ENCODE results near the gene PDE7B. TPM values are rescaled to one million over a fixed set of nuclear protein-coding genes. Genes with fewer than 3 reads are reported as not detected.

PDE7B gene
- total RNA-seq, 2 experiments from 2014 or later = not detected

DNA sequence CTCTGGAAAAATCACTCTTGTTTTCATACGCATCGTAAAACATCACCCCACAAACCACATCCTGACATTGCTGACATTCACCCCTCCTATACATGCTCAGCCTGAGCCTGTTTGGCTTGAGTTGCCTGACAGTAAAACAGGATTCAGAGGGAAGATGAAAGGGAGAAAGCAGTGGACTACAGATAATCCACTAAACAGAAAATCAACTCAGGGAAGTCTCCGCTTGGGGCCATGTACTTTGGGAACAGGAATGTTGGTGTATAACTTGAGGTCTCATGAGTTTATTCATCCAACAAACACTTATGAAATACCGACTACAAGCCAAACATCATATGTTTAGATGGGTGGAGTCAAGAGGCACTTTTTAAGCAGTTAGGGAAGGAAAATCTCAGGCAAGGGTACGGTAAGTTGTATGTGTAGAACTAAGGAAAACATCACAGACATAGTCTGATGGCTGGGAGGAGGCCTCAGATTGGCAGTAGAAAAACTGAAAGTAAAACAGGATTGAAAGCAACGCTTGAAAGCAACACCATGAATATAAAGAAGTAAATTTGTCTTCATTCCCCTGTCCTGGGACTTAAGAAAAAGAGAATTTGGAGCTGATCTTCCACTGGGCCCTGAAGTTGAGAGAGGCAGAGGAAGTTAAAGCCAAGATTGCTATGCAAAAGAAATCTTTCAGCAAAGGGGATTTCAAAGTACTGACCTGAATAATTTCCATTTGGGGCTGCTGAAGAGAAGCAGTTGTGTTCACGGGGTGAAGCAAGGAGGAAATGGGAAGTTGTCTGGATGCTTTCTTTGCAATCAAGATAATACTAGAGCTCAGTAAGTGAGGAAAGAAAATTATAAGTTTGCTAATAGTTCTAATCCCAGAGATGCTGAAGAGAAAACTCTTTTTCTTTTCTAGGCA is 28.8 kb downstream of the PDE7B start:
- Histone ChIP-seq H3K27ac (ENCODE audit: low read depth, low read length, poor library complexity, severe bottlenecking) (no peak overlapping the region), H3K4me2 (ENCODE audit: low read length) (peak overlapping the region; percentile 14)
- intact Hi-C loops (cut with micrococcal nuclease; ENCODE audit: unreplicated experiment) = no loop called here

DNA sequence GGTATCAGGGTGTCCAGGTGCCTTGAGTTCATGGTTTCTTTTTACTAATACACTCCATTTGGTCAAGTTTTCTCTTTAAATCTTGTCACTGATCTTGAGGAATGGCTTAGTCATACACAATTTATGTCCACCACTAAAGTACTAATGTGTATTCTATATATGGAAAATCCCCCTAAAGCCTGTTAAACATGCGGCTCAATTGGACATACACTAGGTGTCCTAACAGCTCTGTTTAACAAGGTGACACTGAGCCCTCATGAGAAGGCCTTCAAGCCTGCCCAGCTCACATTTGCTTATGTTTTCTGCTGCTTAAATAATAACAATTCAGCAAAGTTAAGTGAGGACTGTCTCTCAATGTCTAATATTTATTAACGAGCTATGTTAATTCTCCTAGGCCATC is 31.5 kb downstream of the PDE7B start:
- H3K27ac ChIP-seq (ENCODE audit: low read depth, low read length, poor library complexity, severe bottlenecking) = no peak overlapping the region
- BruUV-seq (replicated peaks) = no TSS peak
- no peak overlapping the region for H3K4me3 ChIP-seq (ENCODE audit: low read depth, low read length, poor library complexity, severe bottlenecking)
- no peak overlapping the region for H2AFZ ChIP-seq (ENCODE audit: low read length)
- TF ChIP-seq EZH2phosphoT487 (IDR thresholded peaks at IDR 0.05; ENCODE audit: borderline replicate concordance, low read depth, low read length) = no peak
- TF ChIP-seq, protein P1, sequence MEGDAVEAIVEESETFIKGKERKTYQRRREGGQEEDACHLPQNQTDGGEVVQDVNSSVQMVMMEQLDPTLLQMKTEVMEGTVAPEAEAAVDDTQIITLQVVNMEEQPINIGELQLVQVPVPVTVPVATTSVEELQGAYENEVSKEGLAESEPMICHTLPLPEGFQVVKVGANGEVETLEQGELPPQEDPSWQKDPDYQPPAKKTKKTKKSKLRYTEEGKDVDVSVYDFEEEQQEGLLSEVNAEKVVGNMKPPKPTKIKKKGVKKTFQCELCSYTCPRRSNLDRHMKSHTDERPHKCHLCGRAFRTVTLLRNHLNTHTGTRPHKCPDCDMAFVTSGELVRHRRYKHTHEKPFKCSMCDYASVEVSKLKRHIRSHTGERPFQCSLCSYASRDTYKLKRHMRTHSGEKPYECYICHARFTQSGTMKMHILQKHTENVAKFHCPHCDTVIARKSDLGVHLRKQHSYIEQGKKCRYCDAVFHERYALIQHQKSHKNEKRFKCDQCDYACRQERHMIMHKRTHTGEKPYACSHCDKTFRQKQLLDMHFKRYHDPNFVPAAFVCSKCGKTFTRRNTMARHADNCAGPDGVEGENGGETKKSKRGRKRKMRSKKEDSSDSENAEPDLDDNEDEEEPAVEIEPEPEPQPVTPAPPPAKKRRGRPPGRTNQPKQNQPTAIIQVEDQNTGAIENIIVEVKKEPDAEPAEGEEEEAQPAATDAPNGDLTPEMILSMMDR (conservative IDR thresholded peaks at IDR 0.05; ENCODE audit: low read length) = no peak
- H3K4me2 ChIP-seq (ENCODE audit: low read length) = no peak overlapping the region
- peaks cover 5% of the 10 kb centered on the region for H3K4me1 ChIP-seq (ENCODE audit: insufficient read depth, low read length, poor library complexity, severe bottlenecking)
- DNase-seq (ENCODE audit: low spot score) = no peak
- CTCF ChIA-PET (ENCODE audit: unreplicated experiment) = no interaction called here
- H4K20me1 ChIP-seq (ENCODE audit: insufficient read depth, low read length) = no peaks in the 10 kb centered on the region
- no peaks in the 10 kb centered on the region for H3K36me3 ChIP-seq (ENCODE audit: insufficient read depth, low read length)
- intact Hi-C loops (cut with micrococcal nuclease; ENCODE audit: unreplicated experiment) = no loop called here
- no peaks in the 10 kb centered on the region for H3K9me3 ChIP-seq (ENCODE audit: low read length)
- no peaks in the 10 kb centered on the region for H3K79me2 ChIP-seq (ENCODE audit: insufficient read depth, low read depth, low read length)
- H3K9me2 ChIP-seq (ENCODE audit: insufficient read depth, low read length) = no peaks in the 10 kb centered on the region
- POLR2A ChIA-PET = no interaction called here

More for the DNA sequence above, 28.8 kb downstream of the PDE7B start:
- no peaks in the 10 kb centered on the region for H3K9me2 ChIP-seq (ENCODE audit: insufficient read depth, low read length)
- H3K4me1 ChIP-seq (ENCODE audit: insufficient read depth, low read length, poor library complexity, severe bottlenecking) = peaks cover 5% of the 10 kb centered on the region
- H3K79me2 ChIP-seq (ENCODE audit: insufficient read depth, low read depth, low read length) = no peaks in the 10 kb centered on the region
- H2AFZ ChIP-seq (ENCODE audit: low read length) = peak overlapping the region; percentile 36
- no peak overlapping the region for H3K4me3 ChIP-seq (ENCODE audit: low read depth, low read length, poor library complexity, severe bottlenecking)
- no peaks in the 10 kb centered on the region for H4K20me1 ChIP-seq (ENCODE audit: insufficient read depth, low read length)
- POLR2A ChIA-PET = interaction anchor here (0.5 kb wide), 1 partner anchor 87 kb away, joined by 3 read pairs; no protein-coding TSS in a partner anchor
- no peaks in the 10 kb centered on the region for H3K36me3 ChIP-seq (ENCODE audit: insufficient read depth, low read length)
- TF ChIP-seq EZH2phosphoT487 (IDR thresholded peaks at IDR 0.05; ENCODE audit: borderline replicate concordance, low read depth, low read length) = no peak
- TF ChIP-seq, protein P1 (conservative IDR thresholded peaks at IDR 0.05; ENCODE audit: low read length) = no peak
- CTCF ChIA-PET (ENCODE audit: unreplicated experiment) = no interaction called here
- no TSS peak for BruUV-seq (replicated peaks)
- H3K9me3 ChIP-seq (ENCODE audit: low read length) = no peaks in the 10 kb centered on the region
- peak; percentile 6 for DNase-seq (ENCODE audit: low spot score)

DNA sequence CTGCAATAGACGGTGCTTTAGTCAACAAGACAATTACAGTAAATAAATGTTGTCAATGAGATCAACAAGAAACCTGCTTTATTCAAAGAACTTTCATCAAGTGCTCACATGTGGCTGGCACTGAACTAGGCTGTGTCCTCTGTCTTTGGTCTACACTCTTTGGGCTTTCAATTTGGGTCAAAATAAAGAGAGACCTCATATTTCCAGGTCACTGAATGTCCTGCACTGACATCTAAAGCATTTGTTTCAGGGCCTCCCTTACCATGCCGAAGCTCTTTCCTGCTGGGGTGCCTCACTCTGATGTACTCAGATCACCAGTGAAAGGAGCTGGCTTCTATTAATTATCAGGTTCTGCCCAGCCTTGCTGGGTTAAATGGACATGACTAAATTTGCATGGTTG is 32.0 kb downstream of the PDE7B start:
- H2AFZ ChIP-seq (ENCODE audit: low read length) = no peak overlapping the region
- H3K36me3 ChIP-seq (ENCODE audit: insufficient read depth, low read length) = no peaks in the 10 kb centered on the region
- H3K4me3 ChIP-seq (ENCODE audit: low read depth, low read length, poor library complexity, severe bottlenecking) = no peak overlapping the region
- H3K9me2 ChIP-seq (ENCODE audit: insufficient read depth, low read length) = no peaks in the 10 kb centered on the region
- H3K9me3 ChIP-seq (ENCODE audit: low read length) = no peaks in the 10 kb centered on the region
- ChIA-PET CTCF (ENCODE audit: unreplicated experiment) (no interaction called here), POLR2A (no interaction called here)
- H3K4me1 ChIP-seq (ENCODE audit: insufficient read depth, low read length, poor library complexity, severe bottlenecking) = peaks cover 5% of the 10 kb centered on the region
- no peaks in the 10 kb centered on the region for H3K79me2 ChIP-seq (ENCODE audit: insufficient read depth, low read depth, low read length)
- TF ChIP-seq, protein P1 (conservative IDR thresholded peaks at IDR 0.05; ENCODE audit: low read length) = no peak
- TF ChIP-seq EZH2phosphoT487 (IDR thresholded peaks at IDR 0.05; ENCODE audit: borderline replicate concordance, low read depth, low read length) = no peak
- no TSS peak for BruUV-seq (replicated peaks)
- H4K20me1 ChIP-seq (ENCODE audit: insufficient read depth, low read length) = no peaks in the 10 kb centered on the region
- intact Hi-C loops (cut with micrococcal nuclease; ENCODE audit: unreplicated experiment) = no loop called here
- no peak for DNase-seq (ENCODE audit: low spot score)
- H3K27ac ChIP-seq (ENCODE audit: low read depth, low read length, poor library complexity, severe bottlenecking) = no peak overlapping the region
- H3K4me2 ChIP-seq (ENCODE audit: low read length) = no peak overlapping the region

Data from OCI-LY7 (cell line).